HT-29 (cell line): ENCODE results near the gene RFT1. TPM values are rescaled to one million over a fixed set of nuclear protein-coding genes. Genes with fewer than 3 reads are reported as not detected.

Source experiments
- total RNA-seq: library from RNA; depleted of rRNA; stranded (reverse); fragments of >200 nt; shearing (Covaris generic); gene quantifications from 2 replicates; pipeline ENCODE4 v1.2.3, GENCODE V29; 2014; rRNA removed

RFT1 gene
- total RNA-seq, 1 experiment from 2014 or later, result 12.0 TPM

Other genes starting within 250 kb of the RFT1 start
- gene STIMATE, start 232.9 kb downstream of the RFT1 start, total RNA-seq, result 5.1 and 8.4 TPM in 2 replicates
- gene SFMBT1, start 84.4 kb downstream of the RFT1 start, total RNA-seq, result 20.2 and 23.0 TPM in 2 replicates
- 5.2 and 5.9 TPM in 2 replicates for gene PRKCD, start 30.8 kb upstream of the RFT1 start, total RNA-seq
- 864 and 898 TPM in 2 replicates for gene TKT, start 125.6 kb upstream of the RFT1 start, total RNA-seq
- gene DCP1A, start 217.1 kb upstream of the RFT1 start, total RNA-seq, result 7.3 and 9.4 TPM in 2 replicates